ENCODE measurements around the gene KATNA1. TPM values are rescaled to one million over a fixed set of nuclear protein-coding genes. Genes with fewer than 3 reads are reported as not detected.

KATNA1 gene
- 15.9 and 16.2 TPM in 2 replicates for total RNA-seq
- polyA plus RNA-seq: 5.6 and 9.9 TPM in 2 replicates
- polyA plus RNA-seq (2011; cell fraction: cytosol; rRNA removed): 15.9 TPM in 2 replicates
- 19.3 and 28.7 TPM in 2 replicates for polyA plus RNA-seq (2011; cell fraction: nucleus; rRNA removed)
- 13.4 and 19.7 TPM in 2 replicates for polyA plus RNA-seq (2012)
- 9.8 and 14.6 TPM in 2 replicates for polyA minus RNA-seq
- polyA minus RNA-seq (2011; cell fraction: cytosol; rRNA and poly(A)+ RNA removed): 9.6 TPM
- polyA minus RNA-seq (2011; cell fraction: nucleus; rRNA and poly(A)+ RNA removed): 10.4 and 14.9 TPM in 2 replicates
- Bru-seq, nascent RNA: percentile 62 among the genes with signal in this experiment
- BruChase-seq, experiment 1, labeled RNA remaining after a 6-hour chase: percentile 64 among the genes with signal in this experiment
- percentile 61 among the genes with signal in this experiment for BruChase-seq, experiment 2, labeled RNA remaining after a 2-hour chase
- long read RNA-seq, transcript KATNA1-203 (11 exons, 1,984 nt): major isoform, 44 of 54 reads
- long read RNA-seq, partial matches to known transcripts: 7 of 54 reads
- long read RNA-seq, other reads (novel, unspliced or antisense): 3 of 54 reads

DNA sequence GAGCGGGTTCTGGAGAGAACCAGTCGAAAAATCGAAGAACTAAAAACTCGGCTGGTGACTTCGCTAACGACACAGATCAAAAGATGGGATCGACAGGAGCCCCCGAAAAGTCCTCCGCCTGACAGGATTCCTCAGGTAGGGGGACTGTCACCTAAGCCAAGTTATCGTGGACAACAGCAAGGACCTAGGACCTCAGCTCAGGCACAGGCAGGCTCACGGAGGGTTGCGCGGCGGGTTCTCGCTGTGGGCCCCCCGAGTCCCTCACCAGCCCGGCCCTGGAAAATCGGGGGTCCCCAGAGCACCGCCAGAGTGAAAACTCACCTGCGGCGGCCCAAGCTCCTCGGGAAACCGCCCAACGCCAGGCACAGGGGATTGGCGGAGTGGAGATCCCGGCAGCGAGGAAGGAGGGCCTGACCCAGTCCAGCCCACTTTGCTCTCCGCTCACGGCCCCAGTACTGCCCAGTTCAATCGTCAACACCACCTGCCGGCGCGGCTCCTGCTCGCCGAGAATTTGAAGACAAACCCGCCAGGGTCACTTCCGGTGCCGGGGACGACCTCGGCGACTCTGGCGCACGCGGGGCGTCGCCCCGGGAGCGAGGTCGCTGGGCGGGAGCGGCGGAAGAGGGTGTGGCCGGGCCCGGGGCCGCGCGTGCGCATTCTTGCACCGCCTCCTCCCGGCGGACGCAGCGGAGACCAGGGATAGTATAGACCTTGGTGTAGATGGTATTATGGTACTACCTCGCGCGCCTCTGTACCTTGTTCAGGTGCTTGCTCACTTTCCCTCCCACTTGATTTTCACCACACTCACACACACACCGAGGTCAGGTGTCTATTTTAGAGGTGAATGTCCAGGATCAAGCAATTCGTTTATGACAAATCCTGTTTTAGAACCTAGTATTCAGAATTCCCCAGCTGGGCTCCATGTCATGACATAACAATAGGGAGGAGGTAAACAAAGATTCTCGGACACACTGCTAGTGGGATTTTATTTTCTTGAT lies at the start of gene KATNA1:
Gene KATNA1, minus strand, starts transcription at position 567 of the 998 bp plus-strand sequence. CDS start 10,167 bp downstream, outside the sequence.
- H3K9me1 ChIP-seq (replicated peaks; ENCODE audit: control insufficient read depth, extremely low read depth, insufficient read depth, low read length): no peaks in the 10 kb centered on the region
- no peaks in the 10 kb centered on the region for H3K9me3 ChIP-seq (replicated peaks; ENCODE audit: control insufficient read depth, insufficient read depth, low read length)
- dilution Hi-C loops (cut with MboI; ENCODE audit: extremely low pct_ligation_motif_present, low sequenced_read_pairs) (no loop called here), intact Hi-C loops (cut with micrococcal nuclease) (loop anchor here (1.0 to 2.0 kb wide), 2 partner anchors 82 to 102 kb away; partner anchors contain the start of genes GINM1 and PPIL4)
- peak; percentile 85 for DNase-seq (ENCODE audit: low read depth, low spot score)
- no peaks in the 10 kb centered on the region for H3K36me3 ChIP-seq (ENCODE audit: control insufficient read depth in 2 of 2, extremely low read depth in 1 of 2, insufficient read depth in 2 of 2, low read length in 2 of 2)
- peak within 1 kb of the TSS; percentile 35 for H3K27ac ChIP-seq (ENCODE audit: insufficient read depth, low read depth, low read length)
- TSS peak; percentile 39 for BruUV-seq (replicated peaks)
- ChIA-PET CTCF (interaction anchor here (1.6 kb wide), 1 partner anchor 42 kb away, joined by 3 read pairs; no protein-coding TSS in a partner anchor), POLR2A (no interaction called here)
- FAIRE-seq: peak; percentile 90
- peaks cover 3% of the 10 kb centered on the region for H3K4me1 ChIP-seq (ENCODE audit: control insufficient read depth, extremely low read depth, insufficient read depth, low read length)
- peak within 1 kb of the TSS; percentile 98 for H3K4me2 ChIP-seq (ENCODE audit: insufficient read depth, low read length)
- peak within 1 kb of the TSS; percentile 67 for H2AFZ ChIP-seq (ENCODE audit: low read depth, low read length)
- peaks cover 20% of the 10 kb centered on the region for H3K79me2 ChIP-seq (ENCODE audit: control insufficient read depth, insufficient read depth, low read length)
- no peaks in the 10 kb centered on the region for H3K27me3 ChIP-seq (ENCODE audit: control insufficient read depth in 2 of 2, insufficient read depth in 2 of 2, low read length in 2 of 2)
- TF ChIP-seq, protein P1, sequence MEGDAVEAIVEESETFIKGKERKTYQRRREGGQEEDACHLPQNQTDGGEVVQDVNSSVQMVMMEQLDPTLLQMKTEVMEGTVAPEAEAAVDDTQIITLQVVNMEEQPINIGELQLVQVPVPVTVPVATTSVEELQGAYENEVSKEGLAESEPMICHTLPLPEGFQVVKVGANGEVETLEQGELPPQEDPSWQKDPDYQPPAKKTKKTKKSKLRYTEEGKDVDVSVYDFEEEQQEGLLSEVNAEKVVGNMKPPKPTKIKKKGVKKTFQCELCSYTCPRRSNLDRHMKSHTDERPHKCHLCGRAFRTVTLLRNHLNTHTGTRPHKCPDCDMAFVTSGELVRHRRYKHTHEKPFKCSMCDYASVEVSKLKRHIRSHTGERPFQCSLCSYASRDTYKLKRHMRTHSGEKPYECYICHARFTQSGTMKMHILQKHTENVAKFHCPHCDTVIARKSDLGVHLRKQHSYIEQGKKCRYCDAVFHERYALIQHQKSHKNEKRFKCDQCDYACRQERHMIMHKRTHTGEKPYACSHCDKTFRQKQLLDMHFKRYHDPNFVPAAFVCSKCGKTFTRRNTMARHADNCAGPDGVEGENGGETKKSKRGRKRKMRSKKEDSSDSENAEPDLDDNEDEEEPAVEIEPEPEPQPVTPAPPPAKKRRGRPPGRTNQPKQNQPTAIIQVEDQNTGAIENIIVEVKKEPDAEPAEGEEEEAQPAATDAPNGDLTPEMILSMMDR (IDR thresholded peaks at IDR 0.05; ENCODE audit: extremely low read depth in 1 of 2, insufficient read depth in 1 of 2, low read depth in 1 of 2, low read length in 2 of 2): no peak
- TF ChIP-seq MYC (IDR thresholded peaks at IDR 0.05; ENCODE audit: low read depth, low read length) (no peak), JUN (IDR thresholded peaks at IDR 0.05; ENCODE audit: borderline replicate concordance, insufficient read depth, insufficient read length, low read depth) (no peak), GATA2 (IDR thresholded peaks at IDR 0.05; ENCODE audit: insufficient read depth, insufficient read length, low read depth, low read length) (no peak), POLR2A (IDR thresholded peaks at IDR 0.05; ENCODE audit: low read depth, low read length) (peak; percentile 79), EZH2 (IDR thresholded peaks at IDR 0.05; ENCODE audit: borderline replicate concordance, low read depth, low read length, severe bottlenecking) (no peak), FOS (IDR thresholded peaks at IDR 0.05; ENCODE audit: borderline replicate concordance, insufficient read depth, low read length) (no peak), POLR2AphosphoS5 (IDR thresholded peaks at IDR 0.05; ENCODE audit: insufficient read depth, low read depth, low read length) (peak; percentile 83)
- TF ChIP-seq, protein P2, sequence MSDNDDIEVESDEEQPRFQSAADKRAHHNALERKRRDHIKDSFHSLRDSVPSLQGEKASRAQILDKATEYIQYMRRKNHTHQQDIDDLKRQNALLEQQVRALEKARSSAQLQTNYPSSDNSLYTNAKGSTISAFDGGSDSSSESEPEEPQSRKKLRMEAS (IDR thresholded peaks at IDR 0.05; ENCODE audit: insufficient read depth, insufficient read length): no peak
- no peaks in the 10 kb centered on the region for H4K20me1 ChIP-seq (replicated peaks; ENCODE audit: control insufficient read depth, extremely low read depth, insufficient read depth, low read length)
- H3K9ac ChIP-seq (replicated peaks; ENCODE audit: extremely low read depth, insufficient read depth, low read length): peak within 1 kb of the TSS; percentile 75
- H3K4me3 ChIP-seq (replicated peaks in 1 of 3; ENCODE audit: insufficient read depth in 1 of 3, low read depth in 1 of 3, low read length in 3 of 3): peak within 1 kb of the TSS; percentile 83 to 95 (median 94)

Data from endothelial cell of umbilical vein (primary cell).